Measurements from ENCODE around the gene NADK. TPM values are rescaled to one million over a fixed set of nuclear protein-coding genes. Genes with fewer than 3 reads are reported as not detected.

NADK gene
- polyA plus RNA-seq (ENCODE audit: insufficient read length in 4 of 4), result 10 to 100 TPM; 39.2 to 59.4 (median 44.3) TPM

GRCh38 chr1:1777950-1778662 lies at the start of gene NADK:
Gene NADK (minus strand): TSS chr1:1778470. CDS start chr1:1765406, 13,064 bp downstream.
- DNase-seq (ENCODE audit: low read depth in 4 of 4, low spot score in 3 of 4), result no peak

GRCh38 chr1:1827089-1827848 lies 49.0 kb upstream of the NADK start:
- no peak for DNase-seq (ENCODE audit: low read depth in 4 of 4, low spot score in 3 of 4)

- no peak for DNase-seq (ENCODE audit: low read depth in 4 of 4, low spot score in 3 of 4)
Measured at GRCh38 chr1:1826356-1827088, 48.3 kb upstream of the NADK start.

- no peak for DNase-seq (ENCODE audit: low read depth in 4 of 4, low spot score in 3 of 4)
Measured at GRCh38 chr1:1825217-1825616, 46.9 kb upstream of the NADK start.

GRCh38 chr1:1819762-1820161 lies 41.5 kb upstream of the NADK start:
- DNase-seq (ENCODE audit: low read depth in 4 of 4, low spot score in 3 of 4), result no peak

GRCh38 chr1:1817221-1817620 lies 39.0 kb upstream of the NADK start:
- DNase-seq (ENCODE audit: low read depth in 4 of 4, low spot score in 3 of 4), result no peak

- no peak for DNase-seq (ENCODE audit: low read depth in 4 of 4, low spot score in 3 of 4)
Measured at GRCh38 chr1:1815606-1816281, 37.5 kb upstream of the NADK start.

- DNase-seq (ENCODE audit: low read depth in 4 of 4, low spot score in 3 of 4), result no peak
Measured at GRCh38 chr1:1809489-1809888, 31.2 kb upstream of the NADK start.

GRCh38 chr1:1808206-1808605 lies 29.9 kb upstream of the NADK start:
- no peak for DNase-seq (ENCODE audit: low read depth in 4 of 4, low spot score in 3 of 4)

GRCh38 chr1:1806890-1807289 lies 28.6 kb upstream of the NADK start:
- no peak for DNase-seq (ENCODE audit: low read depth in 4 of 4, low spot score in 3 of 4)

GRCh38 chr1:1804301-1804700 lies 26.0 kb upstream of the NADK start:
- no peak for DNase-seq (ENCODE audit: low read depth in 4 of 4, low spot score in 3 of 4)

GRCh38 chr1:1802871-1803270 lies 24.6 kb upstream of the NADK start:
- no peak for DNase-seq (ENCODE audit: low read depth in 4 of 4, low spot score in 3 of 4)

GRCh38 chr1:1799716-1800115 lies 21.4 kb upstream of the NADK start:
- no peak for DNase-seq (ENCODE audit: low read depth in 4 of 4, low spot score in 3 of 4)

- no peak for DNase-seq (ENCODE audit: low read depth in 4 of 4, low spot score in 3 of 4)
Measured at GRCh38 chr1:1797731-1798341, 19.6 kb upstream of the NADK start.

GRCh38 chr1:1796466-1796865 lies 18.2 kb upstream of the NADK start:
- DNase-seq (ENCODE audit: low read depth in 4 of 4, low spot score in 3 of 4), result no peak

- DNase-seq (ENCODE audit: low read depth in 4 of 4, low spot score in 3 of 4), result no peak
Measured at GRCh38 chr1:1794999-1795398, 16.7 kb upstream of the NADK start.

GRCh38 chr1:1793481-1794244 lies 15.4 kb upstream of the NADK start:
- no peak for DNase-seq (ENCODE audit: low read depth in 4 of 4, low spot score in 3 of 4)

GRCh38 chr1:1788646-1789431 lies 10.6 kb upstream of the NADK start:
- no peak for DNase-seq (ENCODE audit: low read depth in 4 of 4, low spot score in 3 of 4)

GRCh38 chr1:1788136-1788535 lies 9.9 kb upstream of the NADK start:
- DNase-seq (ENCODE audit: low read depth in 4 of 4, low spot score in 3 of 4), result no peak
